Nephron (organoid): ENCODE data around the gene MSL1.

Experiments
- H3K27ac Mint-ChIP-seq, 3 experiments: 2 replicates each; pipeline ENCODE4 v1.8.0; 2020; ENCODE audit warnings: mixed read lengths in 3 of 3, mild to moderate bottlenecking in 2 of 3, moderate library complexity in 1 of 3
- H3K27me3 Mint-ChIP-seq: 2 replicates; pipeline ENCODE4 v1.8.0; 2021; ENCODE audit warnings: low read depth, mild to moderate bottlenecking, moderate library complexity, mixed read lengths
- H3K36me3 Mint-ChIP-seq: 2 replicates; pipeline ENCODE4 v1.8.0; 2020; ENCODE audit warnings: low read depth, mixed read lengths
- H3K4me1 Mint-ChIP-seq: 2 replicates; pipeline ENCODE4 v1.8.0; 2020; ENCODE audit warnings: mixed read lengths
- H3K4me3 Mint-ChIP-seq, 3 experiments: 2 replicates each; pipeline ENCODE4 v1.8.0; 2020; ENCODE audit warnings: mild to moderate bottlenecking in 3 of 3, mixed read lengths in 3 of 3, moderate library complexity in 2 of 3
- H3K9me3 Mint-ChIP-seq: 2 replicates; pipeline ENCODE4 v1.8.0; 2020; ENCODE audit warnings: mixed read lengths
- CTCF ChIP-seq, 3 experiments: fragments of 200-600 bp; sonication (generic); IDR thresholded peaks; one replicate each; pipeline ENCODE4 v1.5.0; 2021; ENCODE audit warnings: antibody characterized with exemption in 3 of 3; ENCODE audit not compliant: unreplicated experiment in 3 of 3

The MSL1 gene

DNA sequence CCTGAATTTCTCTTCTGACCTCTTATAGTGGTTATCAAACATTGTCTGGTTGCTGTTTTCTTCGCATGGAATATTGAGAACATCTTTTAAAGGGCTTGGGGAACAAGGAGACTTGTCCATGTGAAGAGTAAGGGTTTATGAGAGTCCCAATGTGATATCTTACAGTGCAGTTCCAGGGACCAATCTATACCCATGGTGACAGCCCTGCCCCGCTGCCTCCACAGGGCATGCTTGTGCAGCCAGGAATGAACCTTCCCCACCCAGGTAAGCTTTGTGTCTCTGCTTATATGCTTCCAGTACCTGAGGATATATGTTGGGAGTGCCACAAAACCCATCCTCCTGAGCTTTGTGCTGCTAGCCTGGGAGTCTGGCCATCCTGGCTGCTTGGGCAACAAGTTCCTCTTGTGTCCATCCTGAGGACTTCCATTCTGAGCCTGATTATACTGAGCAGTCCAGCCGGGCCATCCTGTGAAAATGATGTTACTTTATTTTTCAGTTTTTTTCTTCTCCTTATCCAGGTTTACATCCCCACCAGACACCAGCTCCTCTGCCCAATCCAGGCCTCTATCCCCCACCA lies 46.0 kb downstream of the MSL1 start:
- H3K27ac Mint-ChIP-seq, result peak overlapping the region; percentile 65 to 84 (median 72)
- peaks cover 4% of the 10 kb centered on the region for H3K4me1 Mint-ChIP-seq
- H3K27me3 Mint-ChIP-seq, result no peaks in the 10 kb centered on the region
- H3K9me3 Mint-ChIP-seq, result no peaks in the 10 kb centered on the region
- TF ChIP-seq CTCF (IDR thresholded peaks at IDR 0.05; ENCODE audit: unreplicated experiment in 3 of 3), result no peak
- no peak overlapping the region for H3K4me3 Mint-ChIP-seq
- peaks cover 75% of the 10 kb centered on the region for H3K36me3 Mint-ChIP-seq

DNA sequence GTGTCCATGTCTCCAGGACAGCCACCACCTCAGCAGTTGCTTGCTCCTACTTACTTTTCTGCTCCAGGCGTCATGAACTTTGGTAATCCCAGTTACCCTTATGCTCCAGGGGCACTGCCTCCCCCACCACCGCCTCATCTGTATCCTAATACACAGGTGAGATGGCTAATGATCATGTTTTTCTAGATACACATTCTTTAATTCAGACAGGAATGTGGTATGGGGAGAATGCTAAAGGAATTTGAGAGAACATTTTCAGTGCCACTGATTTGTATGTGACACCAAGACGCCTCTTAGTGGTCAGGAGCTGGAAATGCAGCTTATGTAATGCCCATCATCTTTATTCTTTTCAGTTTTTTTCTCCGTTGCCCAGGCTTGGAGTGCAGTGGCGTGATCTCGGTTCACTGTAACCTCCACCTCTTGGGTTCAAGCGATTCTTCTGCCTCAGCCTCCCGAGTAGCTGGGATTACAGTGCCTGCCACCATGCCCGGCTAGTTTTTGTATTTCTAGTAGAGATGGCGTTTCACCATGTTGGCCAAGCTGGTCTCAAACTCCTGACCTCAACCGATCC lies 46.6 kb downstream of the MSL1 start:
- TF ChIP-seq CTCF (IDR thresholded peaks at IDR 0.05; ENCODE audit: unreplicated experiment in 3 of 3), result peak; percentile 73 to 83 (median 82)
- H3K36me3 Mint-ChIP-seq, result peaks cover 78% of the 10 kb centered on the region
- H3K4me3 Mint-ChIP-seq, result no peak overlapping the region
- no peaks in the 10 kb centered on the region for H3K9me3 Mint-ChIP-seq
- peaks cover 4% of the 10 kb centered on the region for H3K4me1 Mint-ChIP-seq
- no peaks in the 10 kb centered on the region for H3K27me3 Mint-ChIP-seq
- peak overlapping the region; percentile 65 to 84 (median 72) for H3K27ac Mint-ChIP-seq

GRCh38 chr17:40170325-40170724 lies 48.6 kb downstream of the MSL1 start:
- Mint-ChIP-seq H3K4me1 (peaks cover 4% of the 10 kb centered on the region), H3K27me3 (no peaks in the 10 kb centered on the region), H3K4me3 (no peak overlapping the region), H3K36me3 (peaks cover 82% of the 10 kb centered on the region), H3K9me3 (no peaks in the 10 kb centered on the region), H3K27ac (no peak overlapping the region)
- TF ChIP-seq CTCF (IDR thresholded peaks at IDR 0.05; ENCODE audit: unreplicated experiment in 3 of 3), result no peak

GRCh38 chr17:40171750-40172149 lies 50.0 kb downstream of the MSL1 start:
- peaks cover 5% of the 10 kb centered on the region for H3K27me3 Mint-ChIP-seq
- no peak overlapping the region for H3K4me3 Mint-ChIP-seq
- H3K36me3 Mint-ChIP-seq, result peaks cover 75% of the 10 kb centered on the region
- no peak for TF ChIP-seq CTCF (IDR thresholded peaks at IDR 0.05; ENCODE audit: unreplicated experiment in 3 of 3)
- H3K4me1 Mint-ChIP-seq, result peaks cover 5% of the 10 kb centered on the region
- H3K27ac Mint-ChIP-seq, result no peak overlapping the region
- no peaks in the 10 kb centered on the region for H3K9me3 Mint-ChIP-seq

- no peak overlapping the region for H3K27ac Mint-ChIP-seq
- H3K27me3 Mint-ChIP-seq, result peaks cover 5% of the 10 kb centered on the region
- peaks cover 8% of the 10 kb centered on the region for H3K4me1 Mint-ChIP-seq
- no peaks in the 10 kb centered on the region for H3K9me3 Mint-ChIP-seq
- peaks cover 70% of the 10 kb centered on the region for H3K36me3 Mint-ChIP-seq
- TF ChIP-seq CTCF (IDR thresholded peaks at IDR 0.05; ENCODE audit: unreplicated experiment in 3 of 3), result no peak
- H3K4me3 Mint-ChIP-seq, result no peak overlapping the region
Measured at GRCh38 chr17:40173091-40173777, 51.5 kb downstream of the MSL1 start.
